NT2/D1 (cell line): Measurements from ENCODE around the gene TRIM73.
"Not testable (repeated sequence)": the region's sequence is repeated elsewhere in the genome, so short reads cannot be mapped to it uniquely, and the experiment has no call there.

ENCODE experiments used
- SUZ12 ChIP-seq: IDR thresholded peaks from 2 replicates; pipeline ENCODE4 v1.6.1; 2011; ENCODE audit not compliant: insufficient read length, insufficient read depth; ENCODE audit errors: extremely low read depth
- ZNF274 ChIP-seq: IDR thresholded peaks from 2 replicates; pipeline ENCODE4 v1.6.1; 2011; ENCODE audit warnings: mild to moderate bottlenecking, low read depth, low read length

- not testable (repeated sequence) for TF ChIP-seq ZNF274, SUZ12
Observed at GRCh38 chr7:75359542-75359848, 35.9 kb upstream of the TRIM73 start.
